ENCODE data around the gene GPR137. TPM values are rescaled to one million over a fixed set of nuclear protein-coding genes. Genes with fewer than 3 reads are reported as not detected.

GPR137 gene
- total and polyA plus RNA-seq, 10 of the 15 experiments (the other 5 are each of a cell fraction or from before 2014, with no cell fraction given): 0.37 to 29.2 (median 13.8) TPM

- H3K27ac ChIP-seq (ENCODE audit: control insufficient read depth, insufficient read depth): peak overlapping the region; percentile 92
- peak overlapping the region; percentile 87 for H3K9ac ChIP-seq (ENCODE audit: control insufficient read depth, insufficient read depth, low read length)
- H3K9me3 ChIP-seq (replicated peaks; ENCODE audit: control insufficient read depth, insufficient read depth, low read length): no peaks in the 10 kb centered on the region
- H3K4me3 ChIP-seq: peak overlapping the region; percentile 59
- intact Hi-C loops (cut with micrococcal nuclease; ENCODE audit: unreplicated experiment) (loop anchor here (2.0 kb wide), 2 partner anchors 35 to 65 kb away; partner anchors contain the start of gene ESRRA), in situ Hi-C loops (cut with MboI) (loop anchor here (25.0 kb wide), 1 partner anchor 1622 kb away; the partner anchor contains the start of genes CFL1, EFEMP2 and MUS81)
- H3K79me2 ChIP-seq (ENCODE audit: control insufficient read depth, insufficient read depth, low read length): peaks cover 32% of the 10 kb centered on the region
- RAD21 ChIA-PET (ENCODE audit: unreplicated experiment): interaction anchor here (1.1 kb wide), 1 partner anchor 29 kb away, joined by 3 read pairs; no protein-coding TSS in a partner anchor
- POLR2A ChIA-PET: interaction anchor here (0.6 to 3.0 kb wide), 9 partner anchors 8 to 1586 kb away, joined by 3 to 21 read pairs (median 3); partner anchors contain the start of genes DNAJC4, FERMT3 and STIP1
- no peak overlapping the region for H2AFZ ChIP-seq (ENCODE audit: control insufficient read depth, low read depth, low read length)
- no peaks in the 10 kb centered on the region for H4K20me1 ChIP-seq (ENCODE audit: control insufficient read depth, insufficient read depth)
- WGBS (ENCODE audit: insufficient coverage, insufficient replicate concordance, low lambda C conversion rate, missing lambda C conversion rate): 36% methylated on average over 11 of the region's 11 CpGs
- BruUV-seq (replicated peaks): no TSS peak
- H3K27me3 ChIP-seq (replicated peaks in 1 of 2; ENCODE audit: control insufficient read depth in 2 of 2, insufficient read depth in 2 of 2, low read length in 1 of 2): no peaks in the 10 kb centered on the region
- peaks cover 0 to 13% of the 10 kb centered on the region in 2 experiments; a peak in 2 of 4 replicates for H3K36me3 ChIP-seq (ENCODE audit: control insufficient read depth in 2 of 2, insufficient read depth in 2 of 2, low read length in 1 of 2)
- peak; percentile 34 for ATAC-seq
- SMC1A ChIA-PET (ENCODE audit: uncharacterized antibody, unreplicated experiment): interaction anchor here (1.0 to 5.0 kb wide), 2 partner anchors 13 to 33 kb away, joined by 3 to 40 read pairs; partner anchors contain the start of genes FERMT3 and NUDT22
- peak overlapping the region; percentile 90 for H3K4me2 ChIP-seq (ENCODE audit: control insufficient read depth, insufficient read depth)
- CTCF ChIA-PET: interaction anchor here (0.6 to 6.2 kb wide), 4 partner anchors 11 to 634 kb away, joined by 3 to 31 read pairs (median 4); partner anchors contain the start of genes PLCB3, PRDX5 and TRMT112
- H3K4me1 ChIP-seq (ENCODE audit: control insufficient read depth, insufficient read depth, low read length): peaks cover 47% of the 10 kb centered on the region
- peak; percentile 27 for FAIRE-seq
- DNase-seq (ENCODE audit: low read depth, low spot score): peak; percentile 36
- TF ChIP-seq BACH1 (IDR thresholded peaks at IDR 0.05; ENCODE audit: borderline replicate concordance): no peak
- no peak for TF ChIP-seq E2F4 (IDR thresholded peaks at IDR 0.05; ENCODE audit: low read depth, low read length)
- TF ChIP-seq ATF7 (IDR thresholded peaks at IDR 0.05; ENCODE audit: low read depth): peak; percentile 71; the same call in 1 of the 2 replicates
- no peak for TF ChIP-seq IRF5 (IDR thresholded peaks at IDR 0.05; ENCODE audit: borderline replicate concordance)
- TF ChIP-seq RFX5 (IDR thresholded peaks at IDR 0.05; ENCODE audit: low read depth, low read length): no peak
- peak in 1 of 2 experiments; percentile 95; a peak in 2 of 4 replicates for TF ChIP-seq ETV6 (conservative IDR thresholded peaks at IDR 0.05 in 1 of 2, IDR thresholded peaks at IDR 0.05 in 1 of 2; ENCODE audit: borderline replicate concordance in 1 of 2, low read depth in 1 of 2)
- no peak for TF ChIP-seq CREB1 (IDR thresholded peaks at IDR 0.05; ENCODE audit: low read depth)
- TF ChIP-seq MYC (IDR thresholded peaks at IDR 0.05; ENCODE audit: insufficient read depth, insufficient read length, insufficient replicate concordance, low read length, severe bottlenecking): no peak
- 0 out of 3 replicates have a peak, but pooled peaks have one; percentile 69 for TF ChIP-seq POU2F2 (IDR thresholded peaks at IDR 0.05; ENCODE audit: borderline replicate concordance, low read depth, low read length)
- TF ChIP-seq TAF1 (IDR thresholded peaks at IDR 0.05; ENCODE audit: borderline replicate concordance, low read depth, low read length): no peak
- TF ChIP-seq BHLHE40 (IDR thresholded peaks at IDR 0.05; ENCODE audit: borderline replicate concordance in 1 of 2, low read depth in 2 of 2, low read length in 1 of 2): peak; percentile 42 to 69
- no peak for TF ChIP-seq NKRF (conservative IDR thresholded peaks at IDR 0.05)
- no peak for TF ChIP-seq MTA3 (IDR thresholded peaks at IDR 0.05; ENCODE audit: borderline replicate concordance, low read length)
- no peak for TF ChIP-seq RCOR1 (conservative IDR thresholded peaks at IDR 0.05; ENCODE audit: low read depth, low read length)
- no peak for TF ChIP-seq TBL1XR1 (IDR thresholded peaks at IDR 0.05; ENCODE audit: low read depth, low read length)
- TF ChIP-seq ELK1 (IDR thresholded peaks at IDR 0.05; ENCODE audit: low read depth, low read length): no peak
Observed at GRCh38 chr11:64239662-64240434, 45.8 kb upstream of the GPR137 start.
